Ovary (tissue), 3 donors: ENCODE data around the gene ANKIB1.

Experiments used
- CTCF ChIP-seq, 3 donors: fragments of 450-650 bp in 2 of 3; fragments of 200-600 bp in 1 of 3; IDR thresholded peaks; one replicate each; pipeline versions ENCODE4 v1.5.1 to v1.8.0; 2016 to 2022; ENCODE audit warnings: antibody characterized with exemption in 3 of 3, mild to moderate bottlenecking in 1 of 3
- POLR2A ChIP-seq: fragments of 450-650 bp; IDR thresholded peaks from one replicate; pipeline ENCODE4 v1.6.1; 2017; ENCODE audit warnings: antibody characterized with exemption, mild to moderate bottlenecking, moderate library complexity
- donor health status: DM: no; HTN: no; CAD: no.

DNA sequence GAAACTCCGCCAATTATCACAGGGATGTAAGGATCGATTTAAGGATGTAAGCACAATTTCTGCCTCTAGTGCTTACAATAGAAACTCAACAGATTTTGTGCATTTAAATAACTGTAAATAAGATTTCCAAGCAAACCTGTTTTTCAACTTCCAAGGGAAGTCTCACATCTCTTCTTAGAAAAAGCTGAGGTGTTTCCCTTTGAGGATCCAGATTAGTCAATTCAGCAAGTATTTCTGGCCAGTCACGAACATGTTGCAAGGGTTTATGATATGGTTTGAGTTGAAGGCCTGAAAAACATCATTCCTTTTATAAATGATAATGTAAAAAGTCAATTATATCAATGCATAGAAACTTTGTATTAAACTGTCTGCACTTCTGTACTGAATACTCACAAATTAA lies 24.0 kb upstream of the ANKIB1 start:
- TF ChIP-seq POLR2A (no peak), CTCF (IDR thresholded peaks at IDR 0.05) (no peak)
